ENCODE data around the gene EXOC3. TPM values are rescaled to one million over a fixed set of nuclear protein-coding genes. Genes with fewer than 3 reads are reported as not detected.
A peak's percentile ranks its signal among the peaks of the same experiment; 100 is the strongest.

The EXOC3 gene
- polyA plus RNA-seq, 3 donors: 33.2 to 59.7 (median 53.8) TPM

GRCh38 chr5:514101-514485 lies 71.1 kb downstream of the EXOC3 start:
- H3K27ac Mint-ChIP-seq: no peak overlapping the region

GRCh38 chr5:514673-515072 lies 71.7 kb downstream of the EXOC3 start:
- peaks cover 36 to 74% (median 39%) of the 10 kb centered on the region in 3 donors for H3K27me3 Mint-ChIP-seq (ENCODE audit: low read depth in 3 of 3)
- H3K27ac Mint-ChIP-seq: no peak overlapping the region
- peak overlapping the region in 1 of 2 donors; percentile 9 for H3K4me3 Mint-ChIP-seq
- peaks cover 3% of the 10 kb centered on the region for H3K4me1 Mint-ChIP-seq
- peaks cover 0 to 7% (median 4%) of the 10 kb centered on the region in 7 donors for H3K9me3 Mint-ChIP-seq
- Histone ChIP-seq H3K79me2 (ENCODE audit: insufficient read depth, low read length) (no peaks in the 10 kb centered on the region), H4K20me1 (ENCODE audit: insufficient read depth, low read length) (no peaks in the 10 kb centered on the region), H3K27me3 (ENCODE audit: control insufficient read depth in 2 of 2, insufficient read depth in 2 of 2, low read length in 2 of 2) (peaks cover 0 to 50% of the 10 kb centered on the region in 2 donors), H3K9ac (ENCODE audit: insufficient read depth, low read length, poor library complexity, severe bottlenecking) (no peak overlapping the region), H3K4me2 (replicated peaks; ENCODE audit: extremely low read depth, low read length, poor library complexity, severe bottlenecking) (no peak overlapping the region), H3K36me3 (replicated peaks in 1 of 2; ENCODE audit: control insufficient read depth in 1 of 2, insufficient read depth in 2 of 2, low read length in 2 of 2) (no peaks in the 10 kb centered on the region), H3K9me3 (replicated peaks in 1 of 2; ENCODE audit: control insufficient read depth in 1 of 2, insufficient read depth in 1 of 2, low read length in 2 of 2) (no peaks in the 10 kb centered on the region), H3K4me1 (ENCODE audit: control insufficient read depth in 1 of 2, insufficient read depth in 2 of 2, low read length in 2 of 2) (no peaks in the 10 kb centered on the region), H2AFZ (ENCODE audit: insufficient read depth, low read depth, low read length, poor library complexity, severe bottlenecking) (no peak overlapping the region), H3K4me3 (replicated peaks in 1 of 3; ENCODE audit: low read depth in 2 of 3, low read length in 3 of 3) (no peak overlapping the region), H3K27ac (ENCODE audit: low read depth in 1 of 2, low read length in 2 of 2) (no peak overlapping the region)
- H3K36me3 Mint-ChIP-seq: no peaks in the 10 kb centered on the region
- intact Hi-C loops (cut with micrococcal nuclease): no loop called here
- 71% methylated on average over 8 of the region's 8 CpGs for WGBS (ENCODE audit: insufficient coverage)
- no peak for DNase-seq
- TF ChIP-seq, protein P1, sequence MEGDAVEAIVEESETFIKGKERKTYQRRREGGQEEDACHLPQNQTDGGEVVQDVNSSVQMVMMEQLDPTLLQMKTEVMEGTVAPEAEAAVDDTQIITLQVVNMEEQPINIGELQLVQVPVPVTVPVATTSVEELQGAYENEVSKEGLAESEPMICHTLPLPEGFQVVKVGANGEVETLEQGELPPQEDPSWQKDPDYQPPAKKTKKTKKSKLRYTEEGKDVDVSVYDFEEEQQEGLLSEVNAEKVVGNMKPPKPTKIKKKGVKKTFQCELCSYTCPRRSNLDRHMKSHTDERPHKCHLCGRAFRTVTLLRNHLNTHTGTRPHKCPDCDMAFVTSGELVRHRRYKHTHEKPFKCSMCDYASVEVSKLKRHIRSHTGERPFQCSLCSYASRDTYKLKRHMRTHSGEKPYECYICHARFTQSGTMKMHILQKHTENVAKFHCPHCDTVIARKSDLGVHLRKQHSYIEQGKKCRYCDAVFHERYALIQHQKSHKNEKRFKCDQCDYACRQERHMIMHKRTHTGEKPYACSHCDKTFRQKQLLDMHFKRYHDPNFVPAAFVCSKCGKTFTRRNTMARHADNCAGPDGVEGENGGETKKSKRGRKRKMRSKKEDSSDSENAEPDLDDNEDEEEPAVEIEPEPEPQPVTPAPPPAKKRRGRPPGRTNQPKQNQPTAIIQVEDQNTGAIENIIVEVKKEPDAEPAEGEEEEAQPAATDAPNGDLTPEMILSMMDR (IDR thresholded peaks at IDR 0.05): no peak

More at GRCh38 chr5:514101-514485, 71.1 kb downstream of the EXOC3 start:
- WGBS (ENCODE audit: insufficient coverage): 87% methylated on average over 9 of the region's 12 CpGs
- TF ChIP-seq, protein P1 (IDR thresholded peaks at IDR 0.05): no peak
- Mint-ChIP-seq H3K4me1 (peaks cover 3% of the 10 kb centered on the region), H3K27me3 (ENCODE audit: low read depth in 3 of 3) (peaks cover 38 to 71% (median 38%) of the 10 kb centered on the region in 3 donors), H3K36me3 (no peaks in the 10 kb centered on the region), H3K4me3 (peak overlapping the region in 1 of 2 donors; percentile 37), H3K9me3 (peaks cover 0 to 7% (median 4%) of the 10 kb centered on the region in 7 donors)
- no peaks in the 10 kb centered on the region for H3K9me3 ChIP-seq (replicated peaks in 1 of 2; ENCODE audit: control insufficient read depth in 1 of 2, insufficient read depth in 1 of 2, low read length in 2 of 2)
- H3K4me1 ChIP-seq (ENCODE audit: control insufficient read depth in 1 of 2, insufficient read depth in 2 of 2, low read length in 2 of 2): no peaks in the 10 kb centered on the region
- no peak overlapping the region for H2AFZ ChIP-seq (ENCODE audit: insufficient read depth, low read depth, low read length, poor library complexity, severe bottlenecking)
- H3K4me2 ChIP-seq (replicated peaks; ENCODE audit: extremely low read depth, low read length, poor library complexity, severe bottlenecking): no peak overlapping the region
- no peak overlapping the region for H3K27ac ChIP-seq (ENCODE audit: low read depth in 1 of 2, low read length in 2 of 2)
- intact Hi-C loops (cut with micrococcal nuclease): no loop called here
- peaks cover 0 to 46% of the 10 kb centered on the region in 2 donors for H3K27me3 ChIP-seq (ENCODE audit: control insufficient read depth in 2 of 2, insufficient read depth in 2 of 2, low read length in 2 of 2)
- H3K79me2 ChIP-seq (ENCODE audit: insufficient read depth, low read length): no peaks in the 10 kb centered on the region
- no peak overlapping the region for H3K4me3 ChIP-seq (replicated peaks in 1 of 3; ENCODE audit: low read depth in 2 of 3, low read length in 3 of 3)
- no peak for DNase-seq
- H3K36me3 ChIP-seq (replicated peaks in 1 of 2; ENCODE audit: control insufficient read depth in 1 of 2, insufficient read depth in 2 of 2, low read length in 2 of 2): no peaks in the 10 kb centered on the region
- no peak overlapping the region for H3K9ac ChIP-seq (ENCODE audit: insufficient read depth, low read length, poor library complexity, severe bottlenecking)
- no peaks in the 10 kb centered on the region for H4K20me1 ChIP-seq (ENCODE audit: insufficient read depth, low read length)
